Endothelial cell of hepatic sinusoid (primary cell): ENCODE measurements around the gene CASP4.
"Not testable (repeated sequence)": the region's sequence is repeated elsewhere in the genome, so short reads cannot be mapped to it uniquely, and the experiment has no call there.

ENCODE experiments used
- in situ Hi-C: cut with HindIII; loops from 2 replicates; pipeline ENCODE4 v1.10.0; 2017; ENCODE audit warnings: low sequenced_read_pairs

The CASP4 gene

GRCh38 chr11:104962852-104963251 lies 5.5 kb downstream of the CASP4 start:
- in situ Hi-C loops: no loop called here

DNA sequence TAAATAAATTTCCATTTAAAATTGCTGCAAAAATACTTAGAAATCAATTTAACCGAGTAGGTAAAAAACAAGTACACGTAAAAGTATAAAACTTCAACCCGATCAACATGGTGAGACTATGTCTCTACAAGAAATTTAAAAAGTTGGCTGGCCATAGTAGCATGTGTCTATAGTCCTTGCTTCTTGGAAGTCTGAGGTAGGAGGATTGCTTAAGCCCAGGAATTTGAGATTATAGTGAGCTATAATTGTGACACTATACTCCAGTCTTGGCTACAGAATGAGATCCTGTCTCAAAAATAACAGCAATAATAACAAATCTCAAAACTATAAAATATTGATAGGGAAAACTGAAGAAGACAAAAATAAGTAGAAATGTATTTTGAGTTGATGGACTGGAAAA lies 11.1 kb downstream of the CASP4 start:
- in situ Hi-C loops: no loop called here

- in situ Hi-C loops: no loop called here
Measured at GRCh38 chr11:104956528-104956927, 11.8 kb downstream of the CASP4 start.

GRCh38 chr11:104946907-104947306 lies 21.5 kb downstream of the CASP4 start:
- in situ Hi-C loops: no loop called here

- in situ Hi-C loops: no loop called here
Measured at GRCh38 chr11:104944076-104944475, 24.3 kb downstream of the CASP4 start.

DNA sequence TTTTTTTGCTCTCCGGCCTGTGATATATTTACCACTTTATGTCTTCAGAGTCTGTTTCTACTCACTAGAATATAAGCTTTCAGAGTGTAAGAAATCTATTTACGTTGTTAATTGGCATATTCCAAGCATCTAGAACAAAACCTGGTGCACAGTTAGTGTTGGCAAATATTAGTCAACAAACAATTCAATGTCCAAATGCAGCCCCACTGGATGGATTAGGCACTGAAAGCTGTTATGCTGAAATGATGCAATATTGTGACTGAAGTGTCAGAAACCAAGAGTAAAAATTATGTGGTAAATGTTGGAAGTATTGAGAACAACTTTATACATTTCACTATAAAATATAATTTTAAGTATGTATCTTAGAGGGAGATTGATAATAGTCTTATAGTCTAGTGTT lies 24.8 kb downstream of the CASP4 start:
- in situ Hi-C loops: no loop called here

DNA sequence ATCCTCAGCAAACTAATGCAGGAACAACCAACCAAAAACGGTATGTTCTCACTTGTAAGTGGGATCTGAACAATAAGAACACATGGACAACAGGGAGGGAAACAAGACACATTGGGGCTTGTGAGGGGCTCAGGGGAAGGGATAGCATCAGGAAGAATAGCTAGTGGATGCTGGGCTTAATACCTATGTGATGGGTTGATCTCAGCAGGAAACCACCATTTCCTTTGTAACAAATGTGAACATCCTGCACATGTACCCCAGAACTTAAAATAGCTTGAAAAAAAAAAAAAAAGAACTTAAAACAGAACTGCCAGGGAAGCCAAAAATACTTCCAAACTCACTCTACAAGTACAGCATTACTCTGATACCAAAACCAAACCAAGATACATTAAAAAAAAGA lies 33.8 kb downstream of the CASP4 start:
- in situ Hi-C loops: no loop called here

- in situ Hi-C loops: not testable (repeated sequence)
Measured at GRCh38 chr11:104934073-104934472, 34.3 kb downstream of the CASP4 start.

- in situ Hi-C loops: no loop called here
Measured at GRCh38 chr11:104928811-104929210, 39.6 kb downstream of the CASP4 start.

DNA sequence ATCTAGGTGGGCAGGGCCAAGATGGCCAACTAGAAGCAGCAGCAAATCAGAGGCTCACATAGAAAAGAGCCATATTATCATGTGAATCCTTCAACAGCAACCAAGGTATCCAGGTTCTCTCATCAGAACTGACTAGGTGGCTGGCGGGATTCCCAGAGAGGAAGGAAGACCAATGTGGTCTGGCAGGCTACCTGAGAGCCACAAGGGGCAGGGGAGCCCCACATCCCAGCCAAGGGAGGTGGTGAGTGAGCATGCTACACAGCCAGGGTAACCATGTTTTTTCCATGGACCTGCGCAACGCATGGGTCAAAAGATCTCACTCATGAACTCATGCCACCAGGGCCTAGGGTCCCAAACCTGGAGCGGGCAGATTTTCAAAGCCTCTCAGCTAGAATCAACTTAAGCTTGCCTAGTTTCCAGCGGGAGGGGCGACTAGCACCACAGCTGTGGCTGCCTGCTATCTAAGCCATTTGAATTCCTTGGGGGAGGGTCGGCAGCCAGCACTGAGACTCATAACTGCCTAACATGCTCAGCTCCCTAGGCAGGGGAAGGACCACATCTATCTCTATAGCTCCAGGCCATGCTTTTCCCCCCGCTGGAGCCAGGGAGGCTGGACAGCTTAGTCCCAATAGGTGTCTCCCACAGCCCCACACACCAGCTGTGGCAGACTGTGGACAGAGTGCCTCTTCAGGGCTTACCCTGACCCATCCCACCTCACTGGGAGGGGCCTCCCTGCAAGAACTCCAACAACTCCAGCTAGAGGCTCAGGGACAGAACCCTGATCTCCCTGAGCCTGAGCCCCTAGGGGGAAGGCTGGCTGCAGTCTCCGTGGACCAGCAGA lies 41.4 kb downstream of the CASP4 start:
- in situ Hi-C loops: no loop called here

GRCh38 chr11:104925850-104926249 lies 42.5 kb downstream of the CASP4 start:
- in situ Hi-C loops: no loop called here

DNA sequence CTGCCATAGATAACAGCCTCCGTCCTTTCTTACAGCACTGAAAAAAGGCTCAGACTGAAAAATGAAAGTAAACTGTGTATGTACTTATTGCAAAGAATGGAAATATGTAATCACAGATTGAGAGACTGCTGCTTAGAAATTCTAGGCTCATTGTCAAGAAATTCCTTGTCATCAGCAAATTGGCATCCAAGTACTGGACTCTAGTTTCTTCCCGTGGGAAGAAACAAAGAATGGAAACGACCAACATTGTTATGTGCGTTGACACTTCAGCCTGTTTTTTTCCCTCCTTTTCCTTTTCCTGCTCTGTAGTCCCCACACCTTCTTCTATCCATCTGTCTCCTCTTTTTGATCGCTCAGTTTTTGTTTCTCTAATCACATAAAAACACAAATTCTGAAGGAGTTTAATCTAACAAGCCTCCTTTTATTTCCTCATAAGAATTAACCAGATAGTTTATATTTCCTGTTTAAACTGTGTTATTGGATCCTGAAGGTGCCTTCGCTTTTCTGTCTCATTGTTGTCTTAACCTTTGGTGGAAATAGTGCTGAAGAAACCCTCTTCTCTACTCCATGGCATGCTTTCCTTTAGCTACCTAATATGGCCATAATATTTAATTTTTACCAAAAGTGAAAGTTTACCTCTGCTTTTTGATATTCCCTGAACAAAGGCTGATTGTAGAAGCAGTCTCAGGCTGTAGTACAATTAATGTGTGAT lies 50.1 kb downstream of the CASP4 start:
- in situ Hi-C loops: no loop called here

- in situ Hi-C loops: no loop called here
Measured at GRCh38 chr11:104917271-104918112, 50.9 kb downstream of the CASP4 start.

DNA sequence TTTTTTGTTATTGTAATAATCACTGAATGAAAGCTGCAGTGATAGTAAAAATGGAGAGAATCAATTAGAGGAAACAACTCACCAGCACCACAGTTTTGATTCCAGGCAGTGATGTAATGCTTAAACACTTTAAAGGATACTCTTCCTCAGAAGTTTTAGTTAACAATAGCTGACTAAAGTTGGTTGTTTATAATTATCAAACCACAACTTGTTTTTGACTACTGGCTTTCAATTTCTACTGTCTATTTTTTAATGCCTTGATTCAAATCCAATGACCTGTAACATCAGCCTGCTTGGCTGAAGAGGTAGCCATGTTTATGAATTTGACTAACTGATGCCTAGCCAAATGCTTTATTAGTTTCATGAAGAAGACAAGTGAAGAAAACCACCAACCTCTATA lies 51.9 kb downstream of the CASP4 start:
- in situ Hi-C loops: no loop called here

DNA sequence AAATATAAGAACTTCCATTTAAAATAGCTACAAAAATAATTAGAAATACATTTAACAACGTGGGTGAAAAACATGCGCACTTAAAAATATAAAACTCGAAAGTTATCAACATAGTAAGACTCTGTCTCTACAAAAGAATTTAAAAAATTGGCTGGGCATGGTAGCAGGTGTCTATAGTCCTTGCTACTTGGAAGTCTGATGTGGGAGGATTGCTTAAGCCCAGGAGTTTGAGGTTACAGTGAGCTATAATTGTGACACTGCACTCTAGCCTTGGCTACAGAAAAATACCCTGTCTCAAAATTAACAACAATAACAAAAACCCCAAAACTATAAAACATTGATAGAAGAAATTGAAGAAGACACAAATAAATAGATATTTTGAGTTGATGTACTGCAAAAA lies 56.3 kb downstream of the CASP4 start:
- in situ Hi-C loops: no loop called here

- in situ Hi-C loops: no loop called here
Measured at GRCh38 chr11:104908186-104908531, 60.2 kb downstream of the CASP4 start.

DNA sequence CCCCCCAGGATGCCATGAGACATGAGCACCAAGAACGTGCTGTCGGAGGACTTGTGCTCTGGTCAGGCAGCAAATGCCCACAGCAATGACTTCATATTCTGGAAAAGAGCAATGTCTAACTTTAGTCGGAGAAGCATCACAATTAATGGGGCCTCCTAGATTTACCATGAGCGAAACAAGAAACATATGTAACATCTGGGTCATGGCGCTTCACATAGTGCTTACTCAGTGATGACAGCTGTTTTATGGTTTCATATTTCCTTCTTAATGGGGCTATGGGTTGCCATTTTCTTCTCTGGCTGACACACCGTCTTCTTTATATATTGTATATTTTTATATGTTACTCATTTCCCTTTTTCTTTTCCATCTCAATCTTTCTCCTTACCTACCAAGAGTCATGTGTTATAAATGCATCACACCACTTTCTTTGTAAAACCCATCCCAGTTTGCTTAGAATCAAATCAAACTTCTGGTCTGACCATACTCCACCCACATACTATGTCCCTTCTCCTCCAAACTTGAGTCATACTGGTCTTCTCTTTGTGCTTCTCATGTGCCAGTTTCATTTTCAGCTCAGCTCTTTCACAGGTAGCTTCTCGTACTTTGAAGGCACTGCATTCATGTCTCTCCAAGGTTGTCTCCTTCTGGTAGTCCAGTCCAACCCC lies 60.7 kb downstream of the CASP4 start:
- in situ Hi-C loops: no loop called here

DNA sequence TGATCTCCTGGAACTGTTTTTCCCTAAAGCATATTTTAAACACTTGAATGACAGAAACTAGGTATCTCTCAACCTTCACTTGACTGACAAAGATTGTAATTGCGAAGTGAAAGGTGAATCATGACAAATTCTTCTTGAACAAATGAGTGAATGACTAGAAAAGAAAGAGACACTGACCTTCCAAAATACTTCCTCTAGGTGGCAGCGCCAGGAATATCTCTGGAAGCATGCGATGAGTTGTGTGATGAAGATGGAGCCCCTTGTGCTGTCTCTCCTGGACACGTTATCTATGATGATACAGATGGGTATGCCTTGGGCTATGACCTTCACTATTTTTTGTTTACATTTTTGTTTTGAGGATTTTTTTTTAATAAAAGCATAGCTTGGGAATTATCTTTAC lies 63.1 kb downstream of the CASP4 start:
- in situ Hi-C loops: no loop called here

GRCh38 chr11:104899226-104899625 lies 69.1 kb downstream of the CASP4 start:
- in situ Hi-C loops: no loop called here

DNA sequence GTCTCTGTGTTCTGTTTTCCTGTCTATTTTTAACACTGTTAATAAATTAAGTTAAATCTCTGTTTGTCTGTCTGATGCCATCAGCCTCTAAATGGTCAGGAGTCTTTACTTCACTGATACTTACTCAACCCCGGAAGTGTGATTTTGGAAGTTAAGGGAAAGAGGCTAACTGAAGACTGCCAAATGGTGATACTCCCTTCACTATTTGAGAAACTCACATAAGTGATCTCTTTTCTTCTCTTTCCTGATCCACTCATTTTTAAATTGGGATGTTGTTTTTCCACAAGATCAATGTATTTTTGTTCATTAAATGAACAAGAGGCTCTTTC lies 69.7 kb downstream of the CASP4 start:
- in situ Hi-C loops: no loop called here
